Measurements from ENCODE around the gene MITF.
A peak's percentile ranks its signal among the peaks of the same experiment; 100 is the strongest.
"Not testable (repeated sequence)": the region's sequence is repeated elsewhere in the genome, so short reads cannot be mapped to it uniquely, and the experiment has no call there.

MITF gene

DNA sequence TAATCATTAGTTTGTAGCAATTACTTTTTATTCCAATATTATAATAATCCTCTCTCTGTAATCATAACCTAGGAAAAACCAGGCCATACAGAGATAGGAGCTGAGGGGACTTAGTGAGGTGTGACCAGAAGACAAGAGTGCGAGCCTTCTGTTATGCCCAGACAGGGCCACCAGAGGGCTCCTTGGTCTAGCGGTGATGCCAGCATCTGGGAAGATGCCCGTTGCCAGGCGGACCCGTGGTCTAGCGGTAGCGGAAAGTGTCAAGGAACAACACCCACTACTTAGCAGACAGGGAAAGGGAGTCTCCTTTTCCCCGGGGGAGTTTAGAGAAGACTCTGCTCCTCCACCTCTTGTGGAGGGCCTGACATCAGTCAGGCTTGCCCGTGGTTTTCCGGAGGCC, 180.7 kb downstream of the MITF start:
- not testable (repeated sequence) for DNase-seq (ENCODE audit: low spot score)

DNA sequence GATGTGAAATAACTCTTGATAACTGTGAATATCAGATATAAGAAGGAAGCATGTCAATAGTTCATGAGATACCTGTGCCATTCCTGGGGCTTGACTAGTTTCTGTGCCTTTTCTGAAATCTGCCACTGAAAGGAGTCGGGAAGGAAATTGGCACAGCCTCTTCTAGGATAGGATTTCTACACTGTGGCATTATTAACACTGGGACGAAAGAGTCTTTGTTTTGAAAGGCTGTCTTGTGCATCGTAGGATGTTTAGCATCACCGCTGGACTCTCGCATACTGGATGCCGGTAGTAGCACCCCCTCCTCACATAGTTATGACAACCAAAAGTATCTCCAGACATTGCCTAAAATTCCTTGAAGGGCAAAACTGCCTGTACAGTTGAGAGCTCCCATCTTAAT, 182.4 kb downstream of the MITF start:
- no peak for DNase-seq (ENCODE audit: low spot score)

DNA sequence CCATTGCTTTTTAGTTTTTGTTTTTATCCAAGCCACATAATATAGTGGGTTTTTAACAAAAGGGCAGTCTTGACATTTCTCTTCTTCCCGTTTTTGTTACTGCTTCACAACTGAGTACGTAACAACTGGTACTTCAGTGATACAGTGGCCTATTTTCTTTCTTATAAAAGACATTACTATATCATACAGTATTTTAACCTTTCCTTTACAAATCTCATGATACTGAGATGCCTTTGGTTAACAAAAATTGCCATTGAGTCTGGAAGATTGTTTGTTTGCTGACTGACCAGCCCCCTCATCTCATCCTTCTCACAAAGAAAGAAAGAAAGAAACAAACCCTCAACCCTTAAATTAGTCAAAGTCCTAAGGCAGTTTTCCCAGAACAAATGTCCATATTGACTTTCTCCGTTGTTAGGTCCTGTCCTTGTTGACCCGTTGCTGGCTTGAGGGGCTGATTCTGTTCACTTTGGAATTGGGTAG, 183.3 kb downstream of the MITF start:
- DNase-seq (ENCODE audit: low spot score) = no peak

DNA sequence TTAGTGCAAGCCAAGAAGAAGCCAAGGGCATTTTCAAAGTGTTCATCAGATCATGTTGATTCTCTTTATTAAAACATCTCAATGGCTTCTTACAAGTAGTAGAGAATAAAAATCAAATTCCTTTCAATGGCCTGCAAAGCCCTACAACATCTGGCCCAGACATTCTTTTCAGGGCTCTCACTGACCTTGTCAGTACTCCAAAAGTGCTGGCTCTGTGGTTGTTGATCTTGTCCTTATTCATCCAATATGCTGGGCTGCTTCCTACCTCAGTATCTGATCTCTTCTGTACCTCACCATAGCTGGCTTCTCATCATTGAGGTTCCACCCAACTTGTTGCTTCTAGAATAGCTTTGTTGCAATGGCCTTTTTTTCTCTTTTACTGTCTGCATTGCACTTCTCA, 186.2 kb downstream of the MITF start:
- no peak for DNase-seq (ENCODE audit: low spot score)

DNA sequence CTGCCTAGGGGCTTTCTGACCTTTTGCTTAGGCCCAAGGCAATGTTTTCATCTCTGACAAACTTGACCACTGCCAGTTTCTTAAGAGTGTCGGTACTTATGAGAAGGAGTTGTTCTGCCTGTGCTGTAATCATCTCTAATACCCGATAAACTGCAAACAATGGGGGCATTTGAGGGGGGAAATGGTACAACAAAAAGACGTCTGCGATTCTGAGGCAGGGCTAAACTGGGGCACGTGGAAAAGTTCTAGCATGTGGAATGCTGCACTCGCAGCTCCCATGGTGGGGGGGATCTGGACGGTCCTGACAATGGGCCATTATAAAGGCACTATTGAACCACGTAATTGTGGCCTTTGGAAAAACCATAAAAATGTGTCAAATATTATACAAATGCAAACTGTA, 187.1 kb downstream of the MITF start:
- no peak for DNase-seq (ENCODE audit: low spot score)

DNA sequence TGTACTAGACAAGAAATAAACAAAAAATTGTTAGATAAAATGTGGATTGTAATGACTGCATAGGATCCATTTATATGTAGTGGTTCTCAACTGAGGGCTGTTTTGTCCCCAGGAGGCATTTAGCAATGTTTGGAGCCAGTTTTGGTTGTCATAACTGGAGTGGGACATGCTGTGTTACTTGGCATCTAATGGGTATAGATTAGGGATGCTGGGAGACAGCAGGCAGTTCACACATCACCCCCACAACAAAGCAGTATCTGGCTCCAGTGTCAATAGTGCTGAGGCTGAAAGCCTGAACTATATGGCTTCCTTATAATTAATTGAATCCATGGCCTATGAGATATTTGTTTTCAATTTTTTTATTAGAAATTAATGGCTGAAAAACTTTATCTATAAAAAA, 188.3 kb downstream of the MITF start:
- no peak for DNase-seq (ENCODE audit: low spot score)

DNA sequence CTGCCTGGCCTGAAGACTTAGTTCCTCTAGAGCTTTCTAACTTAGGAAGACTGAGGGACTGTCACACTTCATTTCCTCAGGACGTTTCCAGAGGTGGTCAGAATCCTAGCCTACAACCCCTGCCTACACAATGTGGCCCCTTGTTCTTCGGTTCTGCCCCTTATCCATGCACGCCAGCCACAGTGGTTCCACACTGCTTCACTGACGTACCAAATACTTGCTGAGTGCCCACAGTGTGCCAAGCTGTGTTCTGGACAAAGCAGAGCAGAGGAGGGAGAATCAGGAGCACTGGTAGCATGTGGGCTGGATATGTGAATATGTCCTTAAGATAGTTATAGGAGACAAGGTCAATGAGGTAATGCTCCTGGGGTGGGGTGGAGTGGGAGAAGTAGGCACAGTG, 189.8 kb downstream of the MITF start:
- DNase-seq (ENCODE audit: low spot score) = no peak

DNA sequence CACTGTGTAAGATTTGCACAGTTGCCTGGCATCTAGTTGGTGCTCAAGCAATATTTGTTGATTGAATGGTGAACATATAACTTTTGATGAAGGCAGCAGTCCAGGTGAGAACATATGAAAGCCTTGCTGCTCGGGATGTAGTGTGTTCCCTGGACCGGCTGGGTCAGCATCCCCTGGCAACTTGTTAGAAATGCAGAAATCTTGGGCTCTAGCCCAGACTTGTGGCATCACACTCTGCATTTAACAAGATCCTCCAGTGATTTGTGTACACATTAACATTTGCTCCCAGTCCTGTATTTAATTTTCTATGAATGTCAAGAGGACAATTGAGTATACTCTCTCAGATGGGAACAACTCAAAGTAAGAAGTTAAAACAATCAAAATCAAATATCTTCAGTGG, 191.3 kb downstream of the MITF start:
- DNase-seq (ENCODE audit: low spot score) = no peak

DNA sequence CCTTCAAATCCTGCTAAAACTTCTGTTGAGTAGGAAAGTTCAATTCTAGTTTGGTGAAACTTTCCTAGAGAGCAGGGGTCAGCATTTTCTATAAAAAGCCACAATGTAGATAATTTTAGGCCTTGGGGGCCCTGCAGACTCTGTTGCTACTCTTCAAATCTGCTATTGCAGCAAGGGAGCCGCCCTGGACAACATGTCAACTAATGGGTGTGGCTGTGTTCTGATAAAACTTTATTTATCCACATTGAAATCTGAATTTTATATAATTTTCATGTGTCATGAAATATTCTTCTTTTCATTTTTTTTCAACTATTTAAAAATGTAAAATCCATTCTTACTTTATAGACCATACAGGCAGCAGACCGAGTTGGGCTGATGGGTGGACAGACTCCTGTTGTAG, 192.8 kb downstream of the MITF start:
- DNase-seq (ENCODE audit: low spot score) = no peak

DNA sequence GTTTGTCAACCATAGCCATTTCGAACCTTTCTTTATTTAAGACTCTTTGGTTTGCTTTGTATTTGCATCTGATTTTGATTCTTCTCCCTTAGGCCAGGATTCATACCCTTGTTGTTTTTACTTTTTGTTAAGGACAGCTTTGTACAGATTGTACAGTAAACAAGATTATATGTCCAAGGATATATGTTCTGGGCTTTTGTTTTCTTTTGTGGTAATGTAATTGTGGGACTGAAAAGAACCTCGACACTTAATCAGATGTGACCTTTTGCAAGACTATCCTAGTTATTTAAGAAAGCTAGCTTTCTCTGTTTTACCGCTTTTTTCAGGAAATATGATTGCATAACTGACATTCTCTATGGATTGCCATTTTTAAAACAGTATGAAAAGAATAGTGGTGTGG, 193.2 kb downstream of the MITF start:
- DNase-seq (ENCODE audit: low spot score) = no peak

DNA sequence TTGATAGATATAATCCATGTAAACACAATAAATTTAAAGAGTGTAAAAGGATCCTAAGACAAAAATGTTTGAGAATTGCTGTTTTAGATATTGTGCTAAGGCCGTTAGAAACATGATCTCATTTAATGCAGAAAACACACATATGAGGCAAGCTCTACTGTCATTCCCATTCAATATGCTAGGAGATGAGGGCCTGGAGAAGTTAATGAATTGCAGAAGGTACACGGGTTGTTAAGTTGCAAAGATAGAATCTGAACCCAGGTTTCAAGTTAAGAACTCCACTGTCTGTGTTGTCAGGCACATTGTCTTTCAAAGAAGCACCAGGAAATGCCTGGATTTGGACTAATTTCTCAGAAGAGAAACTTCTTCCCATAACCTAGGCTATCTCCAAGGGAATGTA, 195.1 kb downstream of the MITF start:
- no peak for DNase-seq (ENCODE audit: low spot score)

DNA sequence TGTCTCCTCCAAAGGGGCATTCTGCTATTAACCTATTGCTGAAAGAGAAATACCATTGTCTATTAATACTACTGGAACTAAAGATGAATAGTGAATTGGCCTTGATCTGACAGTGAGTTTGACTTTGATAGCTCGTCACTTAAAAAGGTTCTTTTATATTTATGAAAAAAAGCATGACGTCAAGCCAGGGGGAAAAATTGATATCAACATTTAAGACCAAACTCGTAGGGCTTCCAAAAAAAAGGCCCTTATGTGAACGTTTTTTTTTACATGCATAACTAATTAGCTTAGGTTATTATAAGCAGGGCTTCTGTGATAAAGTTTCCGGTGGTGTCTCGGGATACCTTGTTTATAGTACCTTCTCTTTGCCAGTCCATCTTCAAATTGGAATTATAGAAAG, 197.0 kb downstream of the MITF start:
- no peak for DNase-seq (ENCODE audit: low spot score)

DNA sequence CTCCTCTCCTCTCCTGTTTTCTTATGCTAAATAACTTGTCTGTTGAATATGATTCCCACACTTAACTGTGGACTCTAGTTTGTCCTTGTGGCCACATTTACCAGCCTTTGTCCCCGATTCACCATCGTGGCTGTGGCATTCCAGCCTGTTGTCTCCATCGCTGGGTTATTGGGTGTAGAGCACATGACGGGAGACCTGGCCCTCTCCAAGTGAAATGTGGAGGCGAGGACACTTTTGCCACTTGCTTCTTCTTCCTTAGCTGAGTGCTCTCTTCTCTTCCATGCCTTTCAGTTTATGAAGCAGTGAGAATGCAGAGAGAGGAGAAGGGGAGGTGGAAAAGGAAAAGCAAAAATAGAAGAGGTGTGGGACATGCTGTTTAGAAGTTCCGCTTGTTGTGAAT, 198.8 kb downstream of the MITF start:
- DNase-seq (ENCODE audit: low spot score) = no peak

DNA sequence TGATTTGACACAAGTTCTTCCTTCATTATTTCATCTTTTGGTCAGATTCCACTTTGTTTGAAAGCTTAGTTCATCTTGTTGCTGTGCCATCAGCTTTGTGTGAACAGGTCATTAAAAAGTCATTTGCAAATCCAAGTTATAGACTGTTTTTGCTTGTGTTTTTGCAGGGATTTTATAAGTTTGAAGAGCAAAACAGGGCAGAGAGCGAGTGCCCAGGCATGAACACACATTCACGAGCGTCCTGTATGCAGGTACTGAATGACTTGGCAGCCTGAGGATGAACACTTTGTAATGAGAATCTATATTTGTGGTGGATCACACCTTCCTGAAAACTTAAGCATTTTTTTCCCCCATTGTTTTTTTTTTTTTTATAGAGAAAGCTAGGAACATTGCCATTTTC, 199.7 kb downstream of the MITF start:
- no peak for DNase-seq (ENCODE audit: low spot score)

DNA sequence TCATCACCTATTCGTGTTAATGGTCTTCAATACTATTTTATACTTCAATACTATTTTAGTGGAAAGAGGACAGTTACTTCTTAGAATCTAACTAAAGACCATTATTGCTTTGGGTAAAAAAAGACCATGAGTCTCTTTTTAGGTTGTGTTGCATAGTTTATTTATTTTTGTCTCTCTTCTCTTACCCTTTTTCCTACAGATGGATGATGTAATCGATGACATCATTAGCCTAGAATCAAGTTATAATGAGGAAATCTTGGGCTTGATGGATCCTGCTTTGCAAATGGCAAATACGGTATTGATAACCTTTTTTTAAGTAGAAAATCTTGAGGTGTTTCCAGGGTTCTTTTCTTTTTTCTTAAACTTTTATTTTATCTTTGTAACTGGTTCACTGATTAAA, 201.8 kb downstream of the MITF start:
- no peak for DNase-seq (ENCODE audit: low spot score)

DNA sequence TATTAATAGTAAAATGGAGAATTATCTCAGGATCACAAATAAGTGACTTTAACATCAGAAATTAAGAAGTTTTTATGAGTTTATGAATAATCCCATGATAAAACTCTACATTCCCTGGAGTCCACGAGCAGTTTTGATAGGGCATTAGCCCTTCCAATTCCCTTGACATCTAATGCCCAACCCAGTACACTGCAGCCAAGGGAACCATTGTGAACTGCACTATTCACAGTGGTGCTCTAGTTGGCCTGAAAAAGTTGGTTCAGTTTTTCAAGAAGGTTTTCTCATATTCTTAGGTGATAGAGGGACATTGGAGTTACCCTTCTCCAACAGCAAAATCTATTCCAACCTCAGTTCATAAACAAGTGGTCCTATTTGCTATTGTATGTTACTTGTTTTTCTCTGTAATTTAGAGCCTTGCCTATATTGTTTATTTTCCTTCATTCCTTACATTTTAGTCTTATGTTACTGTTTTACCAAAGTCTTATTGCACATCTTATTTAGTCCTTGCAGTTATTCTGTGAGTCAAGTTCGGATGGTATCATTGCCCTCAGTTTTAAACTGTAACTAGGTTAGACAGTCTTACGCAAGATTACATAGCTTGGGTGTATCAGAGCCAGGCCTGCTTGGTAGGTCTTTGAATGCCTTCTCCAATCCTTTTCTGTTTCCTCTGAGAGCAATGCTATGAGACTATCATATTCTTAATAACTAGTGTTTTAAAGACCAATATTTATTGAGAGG, 202.3 kb downstream of the MITF start:
- no peak for DNase-seq (ENCODE audit: low spot score)

DNA sequence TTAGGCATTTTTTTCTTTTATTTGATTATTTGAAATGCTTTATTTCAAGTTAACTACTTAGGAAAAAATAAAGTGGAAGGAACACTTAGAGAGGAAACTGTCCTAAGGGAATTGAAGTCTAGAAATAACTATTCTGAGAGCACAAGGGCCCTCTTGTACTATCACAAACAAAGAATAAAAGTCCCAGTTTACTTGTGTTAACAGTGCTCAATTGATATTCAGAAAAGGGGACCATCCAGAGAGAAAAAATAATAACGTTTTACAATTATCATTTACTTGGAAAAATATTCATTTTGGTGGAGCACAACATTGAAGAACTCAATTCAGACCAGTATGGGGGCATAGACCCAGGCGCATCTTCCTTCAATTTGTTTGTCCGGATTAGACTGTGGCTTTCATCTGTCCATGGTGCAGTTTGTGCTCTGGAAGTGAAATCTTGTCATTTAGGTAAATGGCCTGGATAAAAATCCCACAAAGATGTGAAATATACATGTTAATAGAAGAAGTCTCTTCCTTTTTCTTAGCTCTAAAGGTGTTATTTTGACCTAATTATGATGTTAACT, 205.7 kb downstream of the MITF start:
- DNase-seq (ENCODE audit: low spot score) = no peak

DNA sequence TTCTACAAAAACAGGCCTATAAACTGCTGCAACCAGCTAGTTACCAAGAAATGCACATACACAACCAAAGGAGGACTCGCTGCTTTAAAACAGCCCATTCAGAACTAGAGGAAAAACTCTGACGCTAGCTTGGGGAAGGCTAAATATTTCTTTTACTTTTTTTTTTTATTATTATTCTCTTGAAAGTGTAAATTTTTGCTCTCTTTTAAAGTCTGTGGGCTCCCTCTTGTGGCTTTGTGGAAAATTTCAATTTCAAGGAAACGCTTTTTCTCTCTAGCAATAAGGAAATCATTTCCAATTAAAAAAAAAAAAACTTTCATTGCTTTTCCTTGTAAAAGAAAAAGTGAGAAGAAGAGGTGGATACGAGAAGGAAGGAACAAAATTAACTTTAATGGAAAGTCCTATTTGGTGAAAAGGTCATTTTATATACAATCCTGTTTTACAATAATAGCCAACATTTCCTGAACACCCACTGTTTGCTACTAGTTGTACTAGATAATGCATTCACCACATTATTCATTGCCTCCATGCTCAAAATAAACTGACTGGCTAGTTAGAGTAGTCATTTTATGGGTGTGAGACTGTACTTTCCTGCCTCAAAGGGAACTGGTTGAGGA, 209.1 kb downstream of the MITF start:
- peak; percentile 47 for DNase-seq (ENCODE audit: low spot score)

DNA sequence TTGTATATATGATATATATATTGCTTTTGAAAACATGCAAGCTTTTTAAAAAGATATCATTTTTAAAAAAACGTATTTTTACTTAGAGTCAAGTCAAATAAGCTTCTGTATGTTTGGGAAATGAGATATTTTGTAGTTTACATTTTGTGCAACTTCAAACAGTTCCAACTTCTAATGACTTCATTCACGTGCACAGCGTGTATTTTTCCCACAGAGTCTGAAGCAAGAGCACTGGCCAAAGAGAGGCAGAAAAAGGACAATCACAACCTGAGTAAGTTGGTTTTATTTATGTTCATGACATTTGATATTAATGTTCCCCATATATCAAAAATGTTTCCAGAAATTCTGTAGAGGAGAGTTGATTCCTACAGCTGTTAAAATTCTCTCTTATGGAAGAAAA, 212.4 kb downstream of the MITF start:
- DNase-seq (ENCODE audit: low spot score) = no peak

DNA sequence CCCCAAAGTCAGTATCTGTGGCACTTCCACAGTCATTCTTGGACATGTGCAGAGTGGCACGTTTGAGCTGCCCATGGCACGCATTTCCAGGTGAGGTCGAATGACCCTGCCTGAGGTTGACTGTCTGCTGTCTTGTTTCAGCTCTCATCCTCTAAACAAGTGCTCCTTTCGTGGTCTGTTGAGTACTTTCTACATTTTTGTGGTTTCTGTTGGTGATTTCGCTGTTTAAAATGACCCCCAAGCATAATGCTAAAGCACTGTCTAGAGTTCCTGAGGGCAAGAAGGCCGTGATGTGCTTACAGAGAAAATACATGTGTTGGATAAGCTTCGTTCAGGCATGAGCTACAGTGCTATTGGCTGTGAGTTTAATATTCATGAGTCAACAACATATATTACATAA, 220.3 kb downstream of the MITF start:
- DNase-seq (ENCODE audit: low spot score) = no peak

DNA sequence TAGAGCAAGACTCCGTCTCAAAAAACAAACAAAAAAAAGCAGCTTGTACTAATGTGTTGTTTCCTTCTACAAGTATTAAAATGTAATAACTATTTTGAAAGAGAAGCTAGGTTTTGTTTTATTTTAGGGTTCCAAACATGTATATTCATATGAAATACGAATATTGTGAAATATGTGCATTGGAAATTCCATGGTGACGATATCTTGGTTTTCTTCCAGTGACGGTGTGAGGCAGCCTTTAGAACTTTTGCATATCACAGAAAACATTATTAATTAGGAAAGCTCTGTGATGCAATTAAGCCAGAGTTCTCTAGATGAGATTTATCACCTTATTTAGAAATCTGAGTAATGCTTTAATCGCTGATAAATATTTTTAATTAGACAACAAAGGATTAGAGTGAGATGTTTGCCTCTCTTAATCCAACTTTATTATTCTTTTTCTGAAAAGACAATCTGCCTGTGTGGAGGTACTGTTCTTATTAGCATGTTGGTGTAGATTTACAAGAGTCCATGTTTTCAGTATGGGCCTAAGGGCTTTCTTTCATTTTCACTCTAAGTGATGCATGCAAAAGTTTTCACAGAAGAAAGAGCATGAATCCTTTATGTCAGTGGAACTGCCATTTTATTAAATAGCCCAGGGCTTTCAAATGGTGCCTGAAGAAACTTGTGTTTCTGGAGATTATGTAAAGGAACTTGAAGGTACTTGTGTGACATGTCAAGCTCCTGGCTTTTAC, 222.6 kb downstream of the MITF start:
- DNase-seq (ENCODE audit: low spot score) = no peak

DNA sequence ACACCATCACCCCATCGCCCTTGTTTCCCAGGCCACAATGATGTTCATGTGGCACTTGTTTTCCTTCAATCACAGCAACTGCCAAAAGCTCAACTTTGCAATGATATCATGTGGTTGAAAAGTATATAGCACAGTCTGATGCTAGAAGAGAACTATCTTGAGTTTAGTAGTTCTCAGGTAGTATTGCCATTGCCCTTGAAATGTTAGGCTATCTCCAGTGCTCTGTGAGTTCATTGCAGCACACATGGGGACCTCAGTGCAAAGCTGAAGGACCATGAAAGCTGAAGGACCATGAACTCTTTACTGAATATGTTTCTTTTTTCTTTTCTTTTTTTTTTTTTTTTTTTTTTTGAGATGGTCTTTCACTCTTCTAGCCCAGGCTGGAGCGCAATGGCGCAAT, 224.4 kb downstream of the MITF start:
- DNase-seq (ENCODE audit: low spot score) = no peak

DNA sequence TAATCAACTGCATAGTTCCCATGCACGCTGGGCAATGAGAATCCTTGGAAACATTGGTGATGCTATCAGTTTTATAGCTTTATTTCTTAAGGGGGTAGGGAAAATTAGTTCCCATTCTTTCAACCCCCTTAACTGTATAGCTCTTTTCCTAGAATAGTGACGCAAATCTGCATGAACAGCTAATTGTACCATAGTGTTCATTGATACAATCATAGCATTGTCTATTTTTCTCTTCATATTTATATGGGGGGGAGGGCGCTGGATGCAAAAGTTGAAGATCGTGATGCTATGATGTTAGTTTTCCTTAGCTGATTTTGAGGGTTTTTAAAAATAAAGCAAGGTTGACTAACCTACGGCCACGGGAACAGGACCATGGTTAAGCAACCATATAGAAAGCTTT, 227.9 kb downstream of the MITF start:
- DNase-seq (ENCODE audit: low spot score) = no peak

All from LoVo (cell line).